K562 (cell line): ENCODE measurements around the gene B3GNT9. TPM values are rescaled to one million over a fixed set of nuclear protein-coding genes. Genes with fewer than 3 reads are reported as not detected.

Experiments
- ATAC-seq: fragments of 200-7000 bp; cut with Tn5 transposase; 3 replicates; pipeline ENCODE4 v1.9.1; 2020; ENCODE audit warnings: moderate library complexity
- BruUV-seq: library from RNA; stranded (reverse); fragments of 400-500 nt; replicated peaks from 2 replicates; lab custom pipeline; 2021; lab: Mats Ljungman, UMichigan
- CTCF ChIA-PET: fragments of 300-600 bp; formaldehyde crosslinking; extraction: SDS; loops from one replicate; lab custom pipeline; 2021; ENCODE audit warnings: low intra/inter-chr PET ratio; lab: Yijun Ruan, JAX
- POLR2A ChIA-PET: fragments of 300-600, 350-650 bp; sonication (Branson Sonifier 250); formaldehyde crosslinking; extraction: SDS; loops from one replicate; lab custom pipeline; 2021; ENCODE audit warnings: antibody characterized with exemption, inconsistent platforms; lab: Yijun Ruan, JAX
- DNase-seq, 4 experiments: peaks; one replicate each; pipeline versions ENCODE4 v3.0.0 to v3.0.0-alpha.2; 2011 to 2018; ENCODE audit warnings: low spot score in 3 of 4, mixed read lengths in 3 of 4; ENCODE audit errors: extremely low read depth in 1 of 4
- FAIRE-seq: peaks from 2 replicates; lab custom pipeline; 2011; peaks lifted over from hg19 to GRCh38; lab: Jason Lieb, UNC
- H2AFZ ChIP-seq: 2 replicates; pipeline ENCODE4 v1.6.0; 2011; ENCODE audit warnings: low read depth, low read length, control low read depth, inconsistent platforms
- H3K27ac ChIP-seq: fragments of 200-600 bp; 3 replicates; pipeline ENCODE4 v1.8.0; 2011; ENCODE audit warnings: low read depth, mild to moderate bottlenecking, control low read depth, inconsistent platforms, low read length, moderate library complexity, mixed read lengths; ENCODE audit errors: extremely low read depth
- H3K27me3 ChIP-seq, 2 experiments: fragments of 300-600 bp in 1 of 2; 2 replicates in 1 of 2; 3 replicates in 1 of 2; pipeline versions ENCODE4 v1.6.0 to v1.8.0; 2011; ENCODE audit warnings: inconsistent platforms in 2 of 2, low read length in 2 of 2, mild to moderate bottlenecking in 1 of 2, mixed read lengths in 1 of 2, moderate library complexity in 1 of 2; ENCODE audit not compliant: control insufficient read depth in 2 of 2, insufficient read depth in 2 of 2
- H3K36me3 ChIP-seq: fragments of 300-600 bp; 3 replicates; pipeline ENCODE4 v1.8.0; 2011; ENCODE audit warnings: mild to moderate bottlenecking, low read length, inconsistent platforms; ENCODE audit not compliant: control insufficient read depth, insufficient read depth
- H3K4me1 ChIP-seq, 2 experiments: fragments of 200-600 bp in 1 of 2; replicated peaks in 1 of 2; 2 replicates in 1 of 2; 3 replicates in 1 of 2; pipeline versions ENCODE4 v1.5.1 to v1.8.0; 2011; ENCODE audit warnings: inconsistent platforms in 2 of 2, low read length in 2 of 2, mild to moderate bottlenecking in 1 of 2, mixed read lengths in 1 of 2, moderate library complexity in 1 of 2; ENCODE audit not compliant: control insufficient read depth in 2 of 2, insufficient read depth in 2 of 2
- H3K4me2 ChIP-seq: 2 replicates; pipeline ENCODE4 v1.6.1; 2011; ENCODE audit warnings: low read length, control low read depth, inconsistent platforms, mixed read lengths; ENCODE audit not compliant: insufficient read depth
- H3K4me3 ChIP-seq: fragments of 200-600 bp; sonication (generic), shearing (Covaris generic); 2 replicates; pipeline ENCODE4 v1.5.1; 2016; ENCODE audit warnings: control low read depth, inconsistent platforms
- H3K79me2 ChIP-seq: fragments of 200-600 bp; 3 replicates; pipeline ENCODE4 v1.8.0; 2011; ENCODE audit warnings: low read length, inconsistent platforms; ENCODE audit not compliant: control insufficient read depth, insufficient read depth
- H3K9ac ChIP-seq, 2 experiments: 2 replicates each; pipeline versions ENCODE4 v1.6.0 to v1.6.1; 2011; ENCODE audit warnings: low read depth in 2 of 2, low read length in 2 of 2, control low read depth in 1 of 2, inconsistent platforms in 1 of 2, mild to moderate bottlenecking in 1 of 2, mixed read lengths in 1 of 2; ENCODE audit not compliant: insufficient read depth in 1 of 2
- H3K9me1 ChIP-seq: one replicate; pipeline ENCODE4 v1.6.0; 2011; ENCODE audit warnings: inconsistent platforms, mild to moderate bottlenecking, low read length, moderate library complexity; ENCODE audit not compliant: control insufficient read depth, insufficient read depth
- H3K9me3 ChIP-seq: replicated peaks from 2 replicates; pipeline ENCODE4 v1.5.1; 2011; ENCODE audit warnings: low read depth, low read length, inconsistent platforms; ENCODE audit not compliant: control insufficient read depth, insufficient read depth
- H4K20me1 ChIP-seq: replicated peaks from 2 replicates; pipeline ENCODE4 v1.6.1; 2011; ENCODE audit warnings: low read length, inconsistent platforms, mixed read lengths; ENCODE audit not compliant: control insufficient read depth, insufficient read depth
- DDX20 ChIP-seq: fragments of 450-650 bp; IDR thresholded peaks from 2 replicates; pipeline ENCODE4 v1.6.1; 2016; ENCODE audit warnings: missing genetic modification characterization, low read depth, mild to moderate bottlenecking, missing compliant biosample characterization, moderate library complexity
- JUNB ChIP-seq: fragments of 450-650 bp; formaldehyde crosslinking; conservative IDR thresholded peaks from 2 replicates; pipeline ENCODE4 v1.4.0; 2020; ENCODE audit warnings: mild to moderate bottlenecking
- RUNX1 ChIP-seq: sonication (generic); IDR thresholded peaks from 2 replicates; pipeline ENCODE4 v1.6.1; 2016; ENCODE audit warnings: antibody characterized with exemption, low read depth
- ZBTB7A ChIP-seq: IDR thresholded peaks from 2 replicates; pipeline ENCODE4 v1.6.1; 2011; ENCODE audit warnings: low read depth, mild to moderate bottlenecking, low read length, moderate library complexity, borderline replicate concordance; ENCODE audit not compliant: control insufficient read depth
- ZNF134 ChIP-seq: fragments of 250-450 bp; sonication (Bioruptor Pico); conservative IDR thresholded peaks from 2 replicates; pipeline ENCODE4 v1.4.0; 2020
- WGBS: fragments of 100-300 bp; shearing (Covaris generic); methylation state at CpG from one replicate; pipeline ENCODE4 v1.1.6; 2016; ENCODE audit warnings: low coverage, mixed read lengths; ENCODE audit not compliant: insufficient coverage; ENCODE audit errors: missing lambda C conversion rate; 5-methylcytosine and 5-hydroxymethylcytosine counted together
- in situ Hi-C: fragments of 300-500 bp; cut with MboI; formaldehyde crosslinking; loops from 4 replicates; pipeline ENCODE4 v1.15.0; 2018; ENCODE audit warnings: inconsistent platforms, mixed read lengths
- intact Hi-C: fragments of 100-400 bp; cut with micrococcal nuclease; formaldehyde crosslinking; loops from 2 replicates; pipeline ENCODE4 v1.14.2; 2022
- polyA plus RNA-seq, 8 experiments: library from polyadenylated mRNA; depleted of rRNA in 4 of 8; stranded (reverse) in 5 of 8; unstranded in 3 of 8; fragments of >200 nt; fragmentation: Nextera tagmentation in 2 of 8; fragmentation: Illumina TruSeq in 1 of 8; extraction: Ambion mirVana in 2 of 8; extraction: Trizol in 1 of 8; gene quantifications; 2 replicates each; pipeline versions ENCODE4 v1.2.1 to v1.2.3, GENCODE V29; 2011 to 2014; ENCODE audit warnings: inconsistent platforms in 1 of 8, missing spikeins in 1 of 8
- total RNA-seq, 7 experiments: library from RNA; depleted of rRNA in 6 of 7; stranded (reverse); fragments of >200 nt in 6 of 7; fragmentation: Illumina TruSeq in 2 of 7; extraction: Trizol in 2 of 7; gene quantifications; 2 replicates each; pipeline versions ENCODE4 v1.2.1 to v1.2.3, GENCODE V29; 2011 to 2021; ENCODE audit warnings: low replicate concordance in 1 of 7
- TF ChIP-seq, protein P1 (sequence below): IDR thresholded peaks from 3 replicates; pipeline ENCODE4 v1.6.1; 2011; ENCODE audit warnings: borderline replicate concordance, mild to moderate bottlenecking; ENCODE audit not compliant: insufficient read length, insufficient read depth
- TF ChIP-seq, protein P2 (sequence below), 3 experiments: fragments of 200-800 bp in 1 of 3; fragments of 250-450 bp in 1 of 3; fragments of 450-650 bp in 1 of 3; sonication (Bioruptor Pico) in 1 of 3; sonication (Bioruptor generic) in 1 of 3; formaldehyde crosslinking in 1 of 3; IDR thresholded peaks; 2 replicates each; pipeline versions ENCODE4 v1.6.1 to v1.8.0; 2016 to 2022; ENCODE audit warnings: mild to moderate bottlenecking in 2 of 3, missing genetic modification characterization in 2 of 3, missing compliant biosample characterization in 1 of 3, moderate library complexity in 1 of 3

The B3GNT9 gene
- total and polyA plus RNA-seq, 9 of the 15 experiments (the other 6 are each of a cell fraction or from before 2014, with no cell fraction given) = 0.01 to 1.8 (median 1.1) TPM; not detected in 1

DNA sequence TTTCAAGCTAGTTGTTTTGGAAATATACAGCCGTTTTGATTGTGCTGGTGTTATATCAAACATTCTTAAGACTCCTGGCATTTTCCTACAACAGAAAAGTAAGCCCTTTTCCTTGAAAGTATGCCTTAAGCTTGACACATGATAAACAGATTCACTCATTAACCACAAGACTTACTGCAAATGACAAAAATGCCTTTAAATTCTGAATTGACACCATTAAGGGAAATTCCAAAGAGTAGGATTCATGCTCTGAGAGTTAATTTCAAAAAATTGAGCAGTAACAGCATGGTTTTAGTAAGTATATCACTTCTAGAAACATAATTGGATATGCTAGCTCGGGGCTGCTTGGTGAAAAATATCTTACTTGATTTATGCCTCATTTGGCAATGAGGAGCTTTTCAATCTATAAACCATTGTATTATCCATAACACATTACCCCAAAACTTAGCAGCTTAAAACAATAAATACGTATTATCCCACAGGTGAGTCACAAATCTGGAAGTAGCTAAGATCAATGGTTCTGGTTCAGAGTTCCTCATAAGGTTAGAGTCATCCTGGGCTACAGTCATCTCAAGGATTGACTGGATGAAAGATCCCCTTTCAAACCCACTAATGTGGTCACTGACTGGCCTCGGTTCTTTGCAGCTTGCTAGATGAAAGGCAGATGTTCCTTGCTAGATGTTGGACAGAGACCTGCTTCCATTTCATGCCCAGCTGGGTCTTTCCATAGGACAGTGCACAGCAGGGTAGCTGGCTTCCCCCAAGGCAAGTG is 49.3 kb downstream of the B3GNT9 start:
- H3K36me3 ChIP-seq = peaks cover 27% of the 10 kb centered on the region; the same call in 1 of the 3 replicates
- no peaks in the 10 kb centered on the region for H3K4me1 ChIP-seq
- ChIA-PET CTCF (interaction anchor here (1.5 to 2.8 kb wide), 4 partner anchors 84 to 154 kb away, joined by 4 to 25 read pairs (median 8); no protein-coding TSS in a partner anchor), POLR2A (interaction anchor here (1.1 kb wide), 1 partner anchor 141 kb away, joined by 3 read pairs; no protein-coding TSS in a partner anchor)
- H3K4me2 ChIP-seq = no peak overlapping the region
- H3K9me3 ChIP-seq = no peaks in the 10 kb centered on the region
- H2AFZ ChIP-seq = no peak overlapping the region
- no peak for FAIRE-seq
- H3K27me3 ChIP-seq = no peaks in the 10 kb centered on the region
- no peaks in the 10 kb centered on the region for H4K20me1 ChIP-seq
- no peaks in the 10 kb centered on the region for H3K9me1 ChIP-seq
- H3K9ac ChIP-seq = no peak overlapping the region
- in situ Hi-C loops (no loop called here), intact Hi-C loops (loop anchor here (1.0 to 5.0 kb wide), 3 partner anchors 83 to 154 kb away; no protein-coding TSS in a partner anchor)
- WGBS = 79% methylated on average over 4 of the region's 4 CpGs
- ATAC-seq = no peak
- no peak overlapping the region for H3K27ac ChIP-seq
- no peaks in the 10 kb centered on the region for H3K79me2 ChIP-seq
- DNase-seq = no peak
- BruUV-seq = no TSS peak
- H3K4me3 ChIP-seq = no peak overlapping the region
- TF ChIP-seq ZBTB7A (no peak), RUNX1 (no peak), JUNB (CRISPR knock-in tag) (no peak), ZNF134 (CRISPR knock-in tag) (no peak), DDX20 (tag) (no peak)
- TF ChIP-seq, protein P1, sequence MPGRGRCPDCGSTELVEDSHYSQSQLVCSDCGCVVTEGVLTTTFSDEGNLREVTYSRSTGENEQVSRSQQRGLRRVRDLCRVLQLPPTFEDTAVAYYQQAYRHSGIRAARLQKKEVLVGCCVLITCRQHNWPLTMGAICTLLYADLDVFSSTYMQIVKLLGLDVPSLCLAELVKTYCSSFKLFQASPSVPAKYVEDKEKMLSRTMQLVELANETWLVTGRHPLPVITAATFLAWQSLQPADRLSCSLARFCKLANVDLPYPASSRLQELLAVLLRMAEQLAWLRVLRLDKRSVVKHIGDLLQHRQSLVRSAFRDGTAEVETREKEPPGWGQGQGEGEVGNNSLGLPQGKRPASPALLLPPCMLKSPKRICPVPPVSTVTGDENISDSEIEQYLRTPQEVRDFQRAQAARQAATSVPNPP = no peak
- TF ChIP-seq, protein P2, sequence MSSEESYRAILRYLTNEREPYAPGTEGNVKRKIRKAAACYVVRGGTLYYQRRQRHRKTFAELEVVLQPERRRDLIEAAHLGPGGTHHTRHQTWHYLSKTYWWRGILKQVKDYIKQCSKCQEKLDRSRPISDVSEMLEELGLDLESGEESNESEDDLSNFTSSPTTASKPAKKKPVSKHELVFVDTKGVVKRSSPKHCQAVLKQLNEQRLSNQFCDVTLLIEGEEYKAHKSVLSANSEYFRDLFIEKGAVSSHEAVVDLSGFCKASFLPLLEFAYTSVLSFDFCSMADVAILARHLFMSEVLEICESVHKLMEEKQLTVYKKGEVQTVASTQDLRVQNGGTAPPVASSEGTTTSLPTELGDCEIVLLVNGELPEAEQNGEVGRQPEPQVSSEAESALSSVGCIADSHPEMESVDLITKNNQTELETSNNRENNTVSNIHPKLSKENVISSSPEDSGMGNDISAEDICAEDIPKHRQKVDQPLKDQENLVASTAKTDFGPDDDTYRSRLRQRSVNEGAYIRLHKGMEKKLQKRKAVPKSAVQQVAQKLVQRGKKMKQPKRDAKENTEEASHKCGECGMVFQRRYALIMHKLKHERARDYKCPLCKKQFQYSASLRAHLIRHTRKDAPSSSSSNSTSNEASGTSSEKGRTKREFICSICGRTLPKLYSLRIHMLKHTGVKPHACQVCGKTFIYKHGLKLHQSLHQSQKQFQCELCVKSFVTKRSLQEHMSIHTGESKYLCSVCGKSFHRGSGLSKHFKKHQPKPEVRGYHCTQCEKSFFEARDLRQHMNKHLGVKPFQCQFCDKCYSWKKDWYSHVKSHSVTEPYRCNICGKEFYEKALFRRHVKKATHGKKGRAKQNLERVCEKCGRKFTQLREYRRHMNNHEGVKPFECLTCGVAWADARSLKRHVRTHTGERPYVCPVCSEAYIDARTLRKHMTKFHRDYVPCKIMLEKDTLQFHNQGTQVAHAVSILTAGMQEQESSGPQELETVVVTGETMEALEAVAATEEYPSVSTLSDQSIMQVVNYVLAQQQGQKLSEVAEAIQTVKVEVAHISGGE (CRISPR knock-in tag; IDR thresholded peaks at IDR 0.05) = no peak
